ENCODE results near the gene ZBTB48.
"Not testable (repeated sequence)": the region's sequence is repeated elsewhere in the genome, so short reads cannot be mapped to it uniquely, and the experiment has no call there.

The ZBTB48 gene

DNA sequence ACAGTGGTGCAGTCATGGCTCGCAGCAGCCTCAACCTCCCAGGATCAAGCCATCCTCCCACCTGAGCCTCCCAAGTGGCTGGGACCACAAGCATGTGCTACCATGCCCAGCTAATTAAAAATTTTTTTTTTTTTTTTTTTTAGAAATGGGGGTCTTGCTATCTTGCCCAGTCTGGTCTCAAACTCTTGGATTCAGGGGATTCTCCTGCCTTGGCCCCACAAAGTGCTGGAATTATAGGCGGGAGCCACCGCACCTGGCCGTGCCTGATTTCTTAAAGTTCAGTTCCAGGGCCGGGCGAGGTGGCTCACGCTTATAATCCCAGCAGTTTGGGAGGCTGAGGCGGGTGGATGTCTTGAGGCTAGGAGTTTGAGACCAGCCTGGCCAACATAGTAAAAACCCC is 51.3 kb downstream of the ZBTB48 start:
- H3K4me3 ChIP-seq (ENCODE audit: low read depth, low read length), result no peak overlapping the region

DNA sequence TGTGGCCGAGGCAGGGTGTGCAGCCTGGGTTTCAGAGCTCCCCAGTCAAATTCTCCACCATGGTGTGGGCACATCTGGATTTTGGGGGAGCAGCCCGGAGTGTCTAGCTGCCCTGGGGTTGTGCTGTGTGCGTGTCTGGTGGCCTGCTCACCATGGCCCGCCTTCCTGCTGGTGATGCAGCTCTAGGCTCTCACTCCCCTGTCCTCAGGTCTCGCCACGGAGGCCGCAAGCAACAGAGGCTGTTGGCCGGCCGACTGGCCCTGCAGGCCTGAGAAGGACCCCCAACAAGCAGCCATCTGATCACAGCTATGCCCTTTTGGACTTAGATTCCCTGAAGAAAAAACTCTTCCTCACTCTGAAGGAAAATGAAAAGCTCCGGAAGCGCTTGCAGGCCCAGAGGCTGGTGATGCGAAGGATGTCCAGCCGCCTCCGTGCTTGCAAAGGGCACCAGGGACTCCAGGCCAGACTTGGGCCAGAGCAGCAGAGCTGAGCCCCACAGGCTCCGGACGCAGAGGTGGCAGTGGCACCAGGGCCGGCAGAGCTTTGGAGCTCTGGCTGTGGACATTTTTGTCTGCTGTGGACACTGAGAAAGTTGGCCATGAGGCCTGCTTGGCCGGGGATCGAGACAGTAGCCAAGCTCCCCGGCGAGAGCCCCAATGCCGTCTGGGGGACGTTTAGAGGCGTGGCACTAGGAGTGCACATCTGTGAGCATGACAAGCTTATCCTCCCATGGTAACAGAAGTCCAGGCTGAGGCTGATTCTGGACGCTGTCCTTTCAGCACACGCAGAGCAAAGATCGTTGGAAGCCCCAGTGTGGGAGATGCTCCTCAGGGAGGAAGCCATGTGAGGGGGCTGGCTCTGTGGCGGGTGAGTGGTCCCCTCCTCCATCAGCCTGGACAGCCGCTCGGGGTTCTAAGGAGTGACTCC is 53.1 kb downstream of the ZBTB48 start:
- no peak overlapping the region for H3K4me3 ChIP-seq (ENCODE audit: low read depth, low read length)

DNA sequence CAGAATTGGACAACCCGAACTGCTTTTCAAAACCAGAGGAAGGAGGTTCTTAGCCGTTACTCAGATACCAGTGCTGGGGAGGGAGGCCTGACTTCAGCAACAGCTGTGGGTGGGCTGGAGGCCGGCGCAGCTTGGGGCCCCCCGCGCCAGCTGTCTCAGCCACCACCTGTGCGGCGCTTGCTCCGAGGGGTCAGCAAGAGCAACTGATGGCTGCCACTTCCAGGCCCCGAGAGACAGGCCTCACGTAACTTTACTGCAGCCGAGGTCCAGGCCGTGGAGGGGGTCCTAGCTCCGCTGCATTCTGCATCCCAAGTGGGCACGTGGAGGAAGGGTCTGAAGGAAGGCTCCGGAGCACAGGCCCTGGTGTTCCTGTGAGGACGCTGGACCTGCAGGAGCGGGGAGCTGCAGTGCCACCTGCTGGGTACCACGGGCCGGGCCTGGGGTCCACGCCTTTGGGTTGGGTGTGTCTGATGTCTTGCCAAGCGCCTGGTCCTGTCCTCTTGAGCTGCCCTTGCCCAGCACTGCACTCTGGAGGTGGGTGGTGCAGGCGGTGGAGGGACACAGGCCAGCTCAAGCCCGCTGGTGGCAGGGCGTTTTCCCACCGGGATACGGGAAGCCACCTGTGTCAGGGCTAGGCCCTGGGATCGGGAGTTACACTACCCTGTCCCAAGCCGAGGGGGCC is 54.7 kb downstream of the ZBTB48 start:
- no peak overlapping the region for H3K4me3 ChIP-seq (ENCODE audit: low read depth, low read length)

DNA sequence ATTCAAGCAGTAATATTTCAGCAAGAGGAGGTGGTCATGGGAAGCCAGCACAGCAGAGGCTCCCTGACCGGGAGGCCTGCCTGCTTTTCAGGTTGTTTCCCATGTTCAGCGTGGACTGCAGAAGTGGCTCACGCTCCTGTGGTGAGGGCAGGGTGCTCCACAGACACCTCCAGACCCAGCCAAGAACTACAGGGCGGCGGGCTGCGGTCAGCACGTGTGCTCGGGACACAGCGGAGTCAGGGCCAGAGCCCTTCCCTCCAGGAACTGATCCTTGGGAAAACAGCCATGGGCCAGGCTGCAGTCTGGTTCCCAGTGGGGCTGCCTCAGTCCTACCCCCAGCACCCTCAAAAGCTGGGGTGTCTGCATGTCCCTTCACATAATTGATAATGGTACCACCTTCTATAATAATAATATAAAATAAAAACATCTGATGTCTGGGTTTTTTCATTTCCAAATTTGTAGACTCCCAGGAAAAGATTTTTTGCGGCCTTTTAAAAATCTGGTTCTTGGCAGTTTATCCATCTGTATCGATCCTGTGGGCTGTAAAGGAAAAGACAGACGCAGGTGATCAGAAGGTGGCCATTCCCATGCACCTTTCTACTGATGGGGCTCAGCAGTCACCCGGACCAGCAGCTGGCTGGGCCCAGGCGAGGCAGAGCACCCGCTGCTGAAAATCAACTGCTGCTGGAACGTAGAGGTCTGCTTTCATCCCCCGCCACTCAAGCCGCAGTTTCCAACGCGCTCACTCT is 55.5 kb downstream of the ZBTB48 start:
- no peak overlapping the region for H3K4me3 ChIP-seq (ENCODE audit: low read depth, low read length)

DNA sequence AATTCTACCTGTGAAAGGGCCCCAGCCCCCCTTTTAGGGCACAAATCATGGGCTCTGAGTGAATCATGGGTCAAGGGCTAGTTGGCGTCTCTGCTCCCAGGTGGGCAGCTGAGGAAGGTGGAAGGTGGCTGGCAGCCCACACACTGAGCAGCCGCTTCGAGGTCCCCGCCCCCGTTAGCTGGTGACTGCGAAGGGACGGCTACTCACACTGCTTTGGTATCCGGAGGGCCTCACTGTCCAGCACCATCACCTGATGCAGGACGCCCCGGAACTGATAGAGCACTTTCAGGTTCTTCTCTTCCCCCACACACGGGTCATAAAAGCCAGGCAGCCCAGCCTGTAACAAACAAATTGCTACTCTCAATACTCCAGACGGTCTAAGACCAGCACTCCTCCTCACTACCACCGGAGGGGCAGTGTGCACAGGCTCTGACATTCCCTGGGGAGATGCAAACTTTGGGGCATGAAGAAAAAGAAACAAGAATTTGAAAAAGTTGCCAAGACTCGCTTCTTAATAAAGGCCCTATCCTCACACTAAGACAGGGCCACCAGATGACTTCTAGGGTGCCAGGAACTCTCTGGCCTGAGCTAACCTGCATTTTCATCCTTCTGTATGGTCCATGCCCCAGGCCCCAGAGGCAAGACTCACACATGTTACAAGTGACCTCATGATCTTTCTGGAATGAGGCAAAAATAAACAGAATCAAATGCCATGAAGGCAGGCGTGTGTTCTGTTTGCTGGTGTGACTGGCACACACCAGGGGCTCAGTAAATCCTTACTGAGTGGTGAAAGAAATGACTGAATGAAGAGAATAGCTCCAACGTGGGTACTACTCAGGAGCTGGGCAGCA is 56.3 kb downstream of the ZBTB48 start:
- H3K4me3 ChIP-seq (ENCODE audit: low read depth, low read length), result no peak overlapping the region

DNA sequence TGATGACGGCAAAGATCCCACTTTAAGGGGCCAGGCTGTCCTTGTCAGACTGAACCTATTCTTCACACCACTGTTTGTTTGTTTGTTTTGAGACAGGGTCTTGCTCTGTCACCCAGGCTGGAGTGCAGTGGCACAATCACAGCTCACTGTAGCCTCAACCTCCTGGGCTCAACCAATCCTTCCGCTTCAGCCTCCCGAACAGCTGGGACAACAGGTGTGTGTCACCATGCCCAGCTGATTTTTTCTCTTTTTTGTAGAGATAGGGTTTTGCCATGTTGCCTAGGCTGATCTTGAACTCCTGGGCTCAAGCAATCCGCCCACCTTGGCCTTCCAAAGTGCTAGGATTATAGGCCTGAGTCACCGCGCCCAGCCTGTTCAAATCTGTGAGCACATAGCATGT is 57.0 kb downstream of the ZBTB48 start:
- not testable (repeated sequence) for H3K4me3 ChIP-seq (ENCODE audit: low read depth, low read length)

DNA sequence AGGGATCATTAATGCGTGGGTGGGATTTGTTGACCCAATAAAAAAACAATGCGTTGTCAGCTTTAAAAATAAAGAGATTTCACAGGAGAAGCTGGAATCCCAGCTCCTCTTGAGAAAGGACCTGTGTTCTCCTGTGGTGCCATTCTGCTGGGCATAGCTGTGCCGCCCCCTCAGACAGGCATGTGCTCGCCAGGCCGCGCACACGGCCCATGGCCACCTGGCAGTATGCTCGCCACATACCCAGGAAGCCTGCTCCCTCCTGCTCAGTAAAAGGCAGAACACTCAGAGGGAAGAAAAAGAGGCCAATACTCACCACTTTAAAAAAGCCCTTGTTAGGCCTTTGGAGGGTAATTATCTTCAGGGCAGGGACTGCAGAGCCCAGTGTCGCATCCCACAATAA is 58.0 kb downstream of the ZBTB48 start:
- no peak overlapping the region for H3K4me3 ChIP-seq (ENCODE audit: low read depth, low read length)

DNA sequence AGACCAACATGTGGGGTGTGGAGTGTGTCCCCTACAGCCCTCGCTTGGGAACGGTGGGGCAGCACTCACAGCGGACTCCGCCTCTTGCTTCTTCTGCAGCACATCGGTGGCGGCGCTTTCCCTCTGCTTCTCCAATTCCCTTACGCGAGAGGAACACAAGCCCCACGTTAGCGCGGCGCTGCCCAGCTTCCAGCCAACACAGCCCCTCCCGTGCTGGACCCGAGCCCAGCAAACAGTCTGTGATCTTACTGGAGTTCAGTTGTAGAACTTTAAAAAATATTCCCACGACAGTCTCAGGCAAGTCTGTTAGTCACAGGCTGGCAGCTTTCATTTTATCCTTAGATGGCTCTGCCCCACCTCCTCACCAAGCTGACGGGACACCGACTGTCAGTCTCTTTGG is 58.4 kb downstream of the ZBTB48 start:
- H3K4me3 ChIP-seq (ENCODE audit: low read depth, low read length), result no peak overlapping the region

Measured in iPS-11a (cell line).